ENCODE measurements around the gene TMEM132D. TPM values are rescaled to one million over a fixed set of nuclear protein-coding genes. Genes with fewer than 3 reads are reported as not detected.

The TMEM132D gene
- total and polyA plus RNA-seq, 4 donors = 0.01 to 0.14 (median 0.08) TPM

DNA sequence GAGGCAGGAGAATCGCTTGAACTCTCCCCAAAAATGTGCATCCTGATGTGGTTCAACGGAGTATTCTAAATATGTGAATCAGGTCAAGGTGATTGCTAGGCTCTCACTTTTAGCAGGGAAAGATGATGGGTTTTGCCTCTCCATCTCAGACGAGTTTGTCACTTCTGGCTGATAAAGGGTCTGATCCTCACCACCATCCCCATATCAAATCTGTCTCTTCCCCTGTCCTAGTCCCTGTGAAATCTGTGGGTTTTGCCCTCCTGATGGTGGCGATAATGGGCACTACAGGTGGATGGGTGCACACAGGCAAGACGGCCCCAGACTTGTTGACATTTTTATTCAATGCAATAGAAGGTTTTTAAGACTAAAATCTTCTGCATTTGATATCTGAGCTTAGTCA lies 665.9 kb downstream of the TMEM132D start:
- H3K9ac ChIP-seq (ENCODE audit: low read depth in 1 of 2, low read length in 2 of 2) = no peak overlapping the region
- no peaks in the 10 kb centered on the region for H3K4me1 ChIP-seq (ENCODE audit: control insufficient read depth in 4 of 4, insufficient read depth in 4 of 4, low read length in 3 of 4)
- H3K9me3 ChIP-seq (ENCODE audit: control insufficient read depth in 4 of 4, low read length in 3 of 4) = peaks cover 0 to 3% (median 0%) of the 10 kb centered on the region in 4 donors
- DNase-seq (ENCODE audit: low spot score) = no peak
- no peak overlapping the region for H3K27ac ChIP-seq (ENCODE audit: low read depth in 1 of 2, low read length in 2 of 2)
- peaks cover 0 to 6% (median 2%) of the 10 kb centered on the region in 4 donors for H3K27me3 ChIP-seq (ENCODE audit: control insufficient read depth in 4 of 4, insufficient read depth in 4 of 4, low read length in 3 of 4)
- H3K4me3 ChIP-seq (ENCODE audit: low read depth in 1 of 3, low read length in 3 of 3) = no peak overlapping the region
- 68% methylated on average over 5 of the region's 5 CpGs for WGBS
- TF ChIP-seq HNF4A (conservative IDR thresholded peaks at IDR 0.05) (no peak), RAD21 (IDR thresholded peaks at IDR 0.05) (no peak), JUND (IDR thresholded peaks at IDR 0.05) (no peak), FOXA2 (IDR thresholded peaks at IDR 0.05) (no peak), NR2F2 (IDR thresholded peaks at IDR 0.05) (no peak), EGR1 (IDR thresholded peaks at IDR 0.05; ENCODE audit: low read depth in 2 of 2) (no peak), SP1 (IDR thresholded peaks at IDR 0.05) (no peak), HNF4G (IDR thresholded peaks at IDR 0.05) (no peak)
- TF ChIP-seq, protein P1, sequence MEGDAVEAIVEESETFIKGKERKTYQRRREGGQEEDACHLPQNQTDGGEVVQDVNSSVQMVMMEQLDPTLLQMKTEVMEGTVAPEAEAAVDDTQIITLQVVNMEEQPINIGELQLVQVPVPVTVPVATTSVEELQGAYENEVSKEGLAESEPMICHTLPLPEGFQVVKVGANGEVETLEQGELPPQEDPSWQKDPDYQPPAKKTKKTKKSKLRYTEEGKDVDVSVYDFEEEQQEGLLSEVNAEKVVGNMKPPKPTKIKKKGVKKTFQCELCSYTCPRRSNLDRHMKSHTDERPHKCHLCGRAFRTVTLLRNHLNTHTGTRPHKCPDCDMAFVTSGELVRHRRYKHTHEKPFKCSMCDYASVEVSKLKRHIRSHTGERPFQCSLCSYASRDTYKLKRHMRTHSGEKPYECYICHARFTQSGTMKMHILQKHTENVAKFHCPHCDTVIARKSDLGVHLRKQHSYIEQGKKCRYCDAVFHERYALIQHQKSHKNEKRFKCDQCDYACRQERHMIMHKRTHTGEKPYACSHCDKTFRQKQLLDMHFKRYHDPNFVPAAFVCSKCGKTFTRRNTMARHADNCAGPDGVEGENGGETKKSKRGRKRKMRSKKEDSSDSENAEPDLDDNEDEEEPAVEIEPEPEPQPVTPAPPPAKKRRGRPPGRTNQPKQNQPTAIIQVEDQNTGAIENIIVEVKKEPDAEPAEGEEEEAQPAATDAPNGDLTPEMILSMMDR (IDR thresholded peaks at IDR 0.05; ENCODE audit: low read depth, low read length, missing input control) = no peak
- no peaks in the 10 kb centered on the region for H3K36me3 ChIP-seq (ENCODE audit: control insufficient read depth in 4 of 4, insufficient read depth in 3 of 4, low read depth in 1 of 4, low read length in 3 of 4)

DNA sequence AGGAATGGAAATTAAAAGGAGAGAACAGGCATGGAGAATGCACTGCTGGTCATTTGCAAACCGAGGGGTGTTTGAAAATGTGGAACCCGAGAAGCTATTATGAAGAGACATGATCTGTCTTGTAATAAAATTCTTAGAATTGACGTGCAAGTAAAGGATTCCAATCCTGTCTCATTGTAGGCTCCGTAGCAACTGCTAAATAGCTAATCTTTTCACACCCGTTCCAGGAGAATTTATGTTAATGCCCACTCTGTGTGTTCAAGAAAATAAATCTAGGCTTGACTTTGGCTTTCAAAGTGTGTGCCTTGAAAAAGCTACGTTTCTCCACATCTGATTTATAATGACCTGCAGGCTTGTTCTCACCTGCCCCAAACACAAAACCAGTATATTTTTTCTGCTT lies 669.6 kb downstream of the TMEM132D start:
- WGBS = 56% methylated on average over 6 of the region's 6 CpGs
- no peaks in the 10 kb centered on the region for H3K36me3 ChIP-seq (ENCODE audit: control insufficient read depth in 4 of 4, insufficient read depth in 3 of 4, low read depth in 1 of 4, low read length in 3 of 4)
- no peaks in the 10 kb centered on the region for H3K9me3 ChIP-seq (ENCODE audit: control insufficient read depth in 4 of 4, low read length in 3 of 4)
- H3K4me3 ChIP-seq (ENCODE audit: low read depth in 1 of 3, low read length in 3 of 3) = no peak overlapping the region
- H3K9ac ChIP-seq (ENCODE audit: low read depth in 1 of 2, low read length in 2 of 2) = no peak overlapping the region
- DNase-seq (ENCODE audit: low spot score) = no peak
- TF ChIP-seq HNF4G (IDR thresholded peaks at IDR 0.05) (no peak), NR2F2 (IDR thresholded peaks at IDR 0.05) (no peak), FOXA2 (IDR thresholded peaks at IDR 0.05) (no peak), JUND (IDR thresholded peaks at IDR 0.05) (no peak), TAF1 (conservative IDR thresholded peaks at IDR 0.05) (no peak), HNF4A (conservative IDR thresholded peaks at IDR 0.05) (no peak)
- TF ChIP-seq, protein P2, sequence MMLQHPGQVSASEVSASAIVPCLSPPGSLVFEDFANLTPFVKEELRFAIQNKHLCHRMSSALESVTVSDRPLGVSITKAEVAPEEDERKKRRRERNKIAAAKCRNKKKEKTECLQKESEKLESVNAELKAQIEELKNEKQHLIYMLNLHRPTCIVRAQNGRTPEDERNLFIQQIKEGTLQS (IDR thresholded peaks at IDR 0.05) = no peak
- TF ChIP-seq, protein P3, sequence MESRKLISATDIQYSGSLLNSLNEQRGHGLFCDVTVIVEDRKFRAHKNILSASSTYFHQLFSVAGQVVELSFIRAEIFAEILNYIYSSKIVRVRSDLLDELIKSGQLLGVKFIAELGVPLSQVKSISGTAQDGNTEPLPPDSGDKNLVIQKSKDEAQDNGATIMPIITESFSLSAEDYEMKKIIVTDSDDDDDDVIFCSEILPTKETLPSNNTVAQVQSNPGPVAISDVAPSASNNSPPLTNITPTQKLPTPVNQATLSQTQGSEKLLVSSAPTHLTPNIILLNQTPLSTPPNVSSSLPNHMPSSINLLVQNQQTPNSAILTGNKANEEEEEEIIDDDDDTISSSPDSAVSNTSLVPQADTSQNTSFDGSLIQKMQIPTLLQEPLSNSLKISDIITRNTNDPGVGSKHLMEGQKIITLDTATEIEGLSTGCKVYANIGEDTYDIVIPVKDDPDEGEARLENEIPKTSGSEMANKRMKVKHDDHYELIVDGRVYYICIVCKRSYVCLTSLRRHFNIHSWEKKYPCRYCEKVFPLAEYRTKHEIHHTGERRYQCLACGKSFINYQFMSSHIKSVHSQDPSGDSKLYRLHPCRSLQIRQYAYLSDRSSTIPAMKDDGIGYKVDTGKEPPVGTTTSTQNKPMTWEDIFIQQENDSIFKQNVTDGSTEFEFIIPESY (IDR thresholded peaks at IDR 0.05) = no peak
- H3K27ac ChIP-seq (ENCODE audit: low read depth in 1 of 2, low read length in 2 of 2) = no peak overlapping the region
- H3K4me1 ChIP-seq (ENCODE audit: control insufficient read depth in 4 of 4, insufficient read depth in 4 of 4, low read length in 3 of 4) = no peaks in the 10 kb centered on the region
- H3K27me3 ChIP-seq (ENCODE audit: control insufficient read depth in 4 of 4, insufficient read depth in 4 of 4, low read length in 3 of 4) = peaks cover 0 to 8% (median 4%) of the 10 kb centered on the region in 4 donors

DNA sequence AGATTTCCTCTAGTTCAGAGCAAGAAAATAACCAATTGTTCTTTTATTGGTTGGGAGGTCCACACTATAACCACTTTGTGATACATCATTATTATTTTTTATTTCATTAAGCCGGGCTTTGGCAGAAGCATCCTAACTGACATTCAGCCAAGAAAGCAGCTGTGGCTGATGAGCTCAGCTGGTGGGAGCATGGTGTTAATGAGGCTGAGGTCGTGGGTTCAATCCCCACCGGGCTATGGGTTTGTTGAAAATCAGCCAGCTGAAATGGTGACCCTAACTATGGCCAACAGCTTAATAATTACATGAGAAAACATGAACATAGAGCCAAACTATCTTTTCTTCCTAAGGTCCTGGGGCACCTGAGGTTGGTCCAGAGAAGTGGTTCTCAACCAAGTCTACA lies 672.3 kb downstream of the TMEM132D start:
- no peak overlapping the region for H3K27ac ChIP-seq (ENCODE audit: low read depth in 1 of 2, low read length in 2 of 2)
- no peak overlapping the region for H3K4me3 ChIP-seq (ENCODE audit: low read depth in 1 of 3, low read length in 3 of 3)
- WGBS = 69% methylated on average over 3 of the region's 3 CpGs
- H3K9me3 ChIP-seq (ENCODE audit: control insufficient read depth in 4 of 4, low read length in 3 of 4) = no peaks in the 10 kb centered on the region
- no peak for DNase-seq (ENCODE audit: low spot score)
- H3K9ac ChIP-seq (ENCODE audit: low read depth in 1 of 2, low read length in 2 of 2) = no peak overlapping the region
- peaks cover 0 to 8% (median 2%) of the 10 kb centered on the region in 4 donors for H3K27me3 ChIP-seq (ENCODE audit: control insufficient read depth in 4 of 4, insufficient read depth in 4 of 4, low read length in 3 of 4)
- no peaks in the 10 kb centered on the region for H3K4me1 ChIP-seq (ENCODE audit: control insufficient read depth in 4 of 4, insufficient read depth in 4 of 4, low read length in 3 of 4)
- no peaks in the 10 kb centered on the region for H3K36me3 ChIP-seq (ENCODE audit: control insufficient read depth in 4 of 4, insufficient read depth in 3 of 4, low read depth in 1 of 4, low read length in 3 of 4)
- TF ChIP-seq, protein P3 (IDR thresholded peaks at IDR 0.05) = no peak
- TF ChIP-seq, protein P2 (IDR thresholded peaks at IDR 0.05) = no peak
- TF ChIP-seq HNF4A (conservative IDR thresholded peaks at IDR 0.05) (no peak), FOXA1 (IDR thresholded peaks at IDR 0.05) (no peak), TAF1 (conservative IDR thresholded peaks at IDR 0.05) (no peak), HNF4G (IDR thresholded peaks at IDR 0.05) (no peak), NR2F2 (IDR thresholded peaks at IDR 0.05) (no peak), JUND (IDR thresholded peaks at IDR 0.05) (no peak), GABPA (IDR thresholded peaks at IDR 0.05 in 1 of 2, conservative IDR thresholded peaks at IDR 0.05 in 1 of 2) (no peak), RAD21 (IDR thresholded peaks at IDR 0.05) (no peak), FOXA2 (IDR thresholded peaks at IDR 0.05) (no peak), YY1 (IDR thresholded peaks at IDR 0.05) (no peak)
- TF ChIP-seq, protein P4, sequence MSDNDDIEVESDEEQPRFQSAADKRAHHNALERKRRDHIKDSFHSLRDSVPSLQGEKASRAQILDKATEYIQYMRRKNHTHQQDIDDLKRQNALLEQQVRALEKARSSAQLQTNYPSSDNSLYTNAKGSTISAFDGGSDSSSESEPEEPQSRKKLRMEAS (IDR thresholded peaks at IDR 0.05) = no peak
- TF ChIP-seq, protein P1 (IDR thresholded peaks at IDR 0.05; ENCODE audit: low read depth, low read length, missing input control) = no peak

Data from liver (tissue), 9 donors.